Hepatocyte (in vitro differentiated cells): ENCODE measurements around the gene MRPS30. TPM values are rescaled to one million over a fixed set of nuclear protein-coding genes. Genes with fewer than 3 reads are reported as not detected.
"Not testable (repeated sequence)": the region's sequence is repeated elsewhere in the genome, so short reads cannot be mapped to it uniquely, and the experiment has no call there.

Experiments
- DNase-seq: peaks from one replicate; pipeline ENCODE4 v3.0.0-alpha.2; 2016; ENCODE audit warnings: low spot score
- H2AFZ ChIP-seq: fragments of 200-600 bp; sonication (generic); 2 replicates; pipeline ENCODE4 v1.6.0; 2016; ENCODE audit warnings: antibody characterized with exemption, mild to moderate bottlenecking
- H3K27ac ChIP-seq: fragments of 200-600 bp; sonication (generic); 2 replicates; pipeline ENCODE4 v1.5.1; 2016; ENCODE audit warnings: mild to moderate bottlenecking
- H3K27me3 ChIP-seq: fragments of 200-600 bp; sonication (generic); 2 replicates; pipeline ENCODE4 v1.6.1; 2016
- H3K36me3 ChIP-seq: fragments of 200-600 bp; sonication (generic); replicated peaks from 2 replicates; pipeline ENCODE4 v1.5.1; 2016; ENCODE audit warnings: low read depth; ENCODE audit not compliant: insufficient read depth
- H3K4me1 ChIP-seq: fragments of 200-600 bp; sonication (generic); 2 replicates; pipeline ENCODE4 v1.5.1; 2016; ENCODE audit warnings: mild to moderate bottlenecking, moderate library complexity; ENCODE audit not compliant: insufficient read depth
- H3K4me2 ChIP-seq: fragments of 200-600 bp; sonication (generic); 2 replicates; pipeline ENCODE4 v1.6.0; 2016
- H3K4me3 ChIP-seq: fragments of 200-600 bp; sonication (generic); 2 replicates; pipeline ENCODE4 v1.5.1; 2016; ENCODE audit warnings: mild to moderate bottlenecking
- H3K79me2 ChIP-seq: fragments of 200-600 bp; sonication (generic); 2 replicates; pipeline ENCODE4 v1.6.0; 2017; ENCODE audit warnings: mild to moderate bottlenecking
- H3K9me2 ChIP-seq: fragments of 200-600 bp; sonication (generic); replicated peaks from 2 replicates; pipeline ENCODE4 v1.6.0; 2017; ENCODE audit warnings: mild to moderate bottlenecking; ENCODE audit not compliant: insufficient read depth
- H3K9me3 ChIP-seq: fragments of 200-600 bp; sonication (generic); 2 replicates; pipeline ENCODE4 v1.5.1; 2016; ENCODE audit warnings: low read depth, mild to moderate bottlenecking
- H4K20me1 ChIP-seq: fragments of 200-600 bp; sonication (generic); 2 replicates; pipeline ENCODE4 v1.6.0; 2016; ENCODE audit warnings: mild to moderate bottlenecking; ENCODE audit not compliant: insufficient read depth, poor library complexity, severe bottlenecking
- EZH2 ChIP-seq: fragments of 200-600 bp; sonication (generic); IDR thresholded peaks from 2 replicates; pipeline ENCODE4 v1.6.1; 2016; ENCODE audit warnings: antibody characterized with exemption, mild to moderate bottlenecking, borderline replicate concordance
- EZH2phosphoT487 ChIP-seq: fragments of 200-600 bp; sonication (generic); IDR thresholded peaks from one replicate; pipeline ENCODE4 v1.6.1; 2018; ENCODE audit warnings: antibody characterized with exemption, mild to moderate bottlenecking, low read depth, moderate library complexity; ENCODE audit not compliant: unreplicated experiment, severe bottlenecking
- WGBS: methylation state at CpG from one replicate; pipeline ENCODE4 v1.1.6; 2016; ENCODE audit warnings: low lambda C conversion rate; ENCODE audit errors: missing lambda C conversion rate; 5-methylcytosine and 5-hydroxymethylcytosine counted together
- polyA plus RNA-seq: library from polyadenylated mRNA; unstranded; fragments of >200 nt; fragmentation: Nextera tagmentation; extraction: Ambion mirVana; gene quantifications from 2 replicates; pipeline ENCODE4 v1.2.1, GENCODE V29; 2016
- total RNA-seq: library from RNA; depleted of rRNA; stranded (reverse); fragments of >200 nt; gene quantifications from 2 replicates; pipeline ENCODE4 v1.2.3, GENCODE V29; 2014
- TF ChIP-seq, protein P1 (sequence below): fragments of 200-600 bp; sonication (generic); IDR thresholded peaks from 2 replicates; pipeline ENCODE4 v1.5.1; 2016; ENCODE audit warnings: antibody characterized with exemption, mild to moderate bottlenecking; ENCODE audit not compliant: poor library complexity

The MRPS30 gene
- total and polyA plus RNA-seq, 2 experiments from 2014 or later, result 27.5 to 71.2 TPM

- Histone ChIP-seq H3K4me1 (no peaks in the 10 kb centered on the region), H3K27me3 (no peaks in the 10 kb centered on the region), H2AFZ (no peak overlapping the region), H3K4me3 (no peak overlapping the region), H3K9me3 (no peaks in the 10 kb centered on the region), H4K20me1 (no peaks in the 10 kb centered on the region), H3K9me2 (no peaks in the 10 kb centered on the region), H3K4me2 (no peak overlapping the region), H3K27ac (no peak overlapping the region), H3K36me3 (no peaks in the 10 kb centered on the region), H3K79me2 (no peaks in the 10 kb centered on the region)
- 88% methylated on average over 4 of the region's 4 CpGs for WGBS
- DNase-seq, result no peak
- TF ChIP-seq, protein P1, sequence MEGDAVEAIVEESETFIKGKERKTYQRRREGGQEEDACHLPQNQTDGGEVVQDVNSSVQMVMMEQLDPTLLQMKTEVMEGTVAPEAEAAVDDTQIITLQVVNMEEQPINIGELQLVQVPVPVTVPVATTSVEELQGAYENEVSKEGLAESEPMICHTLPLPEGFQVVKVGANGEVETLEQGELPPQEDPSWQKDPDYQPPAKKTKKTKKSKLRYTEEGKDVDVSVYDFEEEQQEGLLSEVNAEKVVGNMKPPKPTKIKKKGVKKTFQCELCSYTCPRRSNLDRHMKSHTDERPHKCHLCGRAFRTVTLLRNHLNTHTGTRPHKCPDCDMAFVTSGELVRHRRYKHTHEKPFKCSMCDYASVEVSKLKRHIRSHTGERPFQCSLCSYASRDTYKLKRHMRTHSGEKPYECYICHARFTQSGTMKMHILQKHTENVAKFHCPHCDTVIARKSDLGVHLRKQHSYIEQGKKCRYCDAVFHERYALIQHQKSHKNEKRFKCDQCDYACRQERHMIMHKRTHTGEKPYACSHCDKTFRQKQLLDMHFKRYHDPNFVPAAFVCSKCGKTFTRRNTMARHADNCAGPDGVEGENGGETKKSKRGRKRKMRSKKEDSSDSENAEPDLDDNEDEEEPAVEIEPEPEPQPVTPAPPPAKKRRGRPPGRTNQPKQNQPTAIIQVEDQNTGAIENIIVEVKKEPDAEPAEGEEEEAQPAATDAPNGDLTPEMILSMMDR, result no peak
- TF ChIP-seq EZH2phosphoT487, result no peak
- no peak for TF ChIP-seq EZH2
These were observed 25.0 kb upstream of the MRPS30 start for GRCh38 chr5:44783634-44784315.

DNA sequence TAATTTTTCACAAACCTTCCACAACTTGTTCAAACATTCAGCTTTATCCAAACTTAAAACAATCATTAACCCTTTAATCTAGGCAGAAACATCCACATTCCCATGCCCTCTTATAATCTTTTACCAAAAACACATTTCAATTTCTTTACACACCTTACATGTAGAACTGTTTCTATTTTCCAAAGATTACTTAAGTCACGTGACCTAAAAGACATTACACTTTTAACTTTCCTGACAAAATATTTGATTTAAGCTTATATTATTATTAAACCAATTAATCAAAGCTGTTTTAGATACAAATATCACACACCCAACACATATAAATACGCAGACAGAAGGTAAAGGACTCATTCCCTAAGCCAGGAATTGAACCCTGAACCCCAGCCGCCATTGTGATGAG lies 21.0 kb upstream of the MRPS30 start:
- Histone ChIP-seq H3K27me3 (no peaks in the 10 kb centered on the region), H3K9me3 (no peaks in the 10 kb centered on the region), H3K36me3 (no peaks in the 10 kb centered on the region), H3K4me3 (no peak overlapping the region), H3K27ac (no peak overlapping the region), H3K9me2 (no peaks in the 10 kb centered on the region), H3K4me1 (no peaks in the 10 kb centered on the region), H4K20me1 (no peaks in the 10 kb centered on the region), H2AFZ (no peak overlapping the region), H3K4me2 (no peak overlapping the region), H3K79me2 (no peaks in the 10 kb centered on the region)
- WGBS, result 85% methylated on average over 3 of the region's 3 CpGs
- TF ChIP-seq, protein P1, result no peak
- TF ChIP-seq EZH2, result no peak
- no peak for TF ChIP-seq EZH2phosphoT487
- DNase-seq, result no peak

DNA sequence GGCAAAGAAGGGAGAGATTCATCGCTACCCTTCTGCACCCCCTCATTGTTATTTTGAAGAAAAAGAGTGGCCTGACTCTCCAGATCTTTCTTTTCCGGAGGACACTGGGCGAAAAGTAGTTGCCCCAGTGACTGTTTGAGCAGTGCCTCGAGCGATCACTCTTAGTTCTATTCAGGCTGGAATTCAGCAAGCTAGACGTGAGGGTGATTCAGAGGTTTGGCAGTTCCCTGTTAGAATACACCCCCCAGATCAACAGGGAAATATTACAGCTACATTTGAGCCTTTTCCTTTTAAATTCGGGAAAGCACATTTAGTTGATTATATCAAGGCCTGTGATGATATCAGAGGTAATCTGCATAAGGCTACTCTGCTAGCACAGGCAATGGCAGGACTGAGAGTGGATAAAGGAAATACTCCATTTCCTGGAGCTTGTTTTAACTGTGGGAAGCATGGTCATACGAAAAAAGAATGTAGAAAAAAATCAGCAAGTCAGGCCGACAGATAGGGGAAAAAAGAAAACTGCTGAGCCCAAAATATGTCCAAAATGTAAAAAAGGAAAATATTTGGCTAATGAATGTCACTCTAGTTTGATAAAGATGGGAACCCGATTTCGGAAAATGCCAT lies 19.3 kb upstream of the MRPS30 start:
- H3K27me3 ChIP-seq, H4K20me1 ChIP-seq, H3K4me3 ChIP-seq, H3K4me1 ChIP-seq, H2AFZ ChIP-seq, H3K36me3 ChIP-seq, DNase-seq, H3K4me2 ChIP-seq, H3K27ac ChIP-seq, H3K9me2 ChIP-seq, H3K9me3 ChIP-seq, H3K79me2 ChIP-seq: not testable (repeated sequence)
- 92% methylated on average over 11 of the region's 11 CpGs for WGBS

DNA sequence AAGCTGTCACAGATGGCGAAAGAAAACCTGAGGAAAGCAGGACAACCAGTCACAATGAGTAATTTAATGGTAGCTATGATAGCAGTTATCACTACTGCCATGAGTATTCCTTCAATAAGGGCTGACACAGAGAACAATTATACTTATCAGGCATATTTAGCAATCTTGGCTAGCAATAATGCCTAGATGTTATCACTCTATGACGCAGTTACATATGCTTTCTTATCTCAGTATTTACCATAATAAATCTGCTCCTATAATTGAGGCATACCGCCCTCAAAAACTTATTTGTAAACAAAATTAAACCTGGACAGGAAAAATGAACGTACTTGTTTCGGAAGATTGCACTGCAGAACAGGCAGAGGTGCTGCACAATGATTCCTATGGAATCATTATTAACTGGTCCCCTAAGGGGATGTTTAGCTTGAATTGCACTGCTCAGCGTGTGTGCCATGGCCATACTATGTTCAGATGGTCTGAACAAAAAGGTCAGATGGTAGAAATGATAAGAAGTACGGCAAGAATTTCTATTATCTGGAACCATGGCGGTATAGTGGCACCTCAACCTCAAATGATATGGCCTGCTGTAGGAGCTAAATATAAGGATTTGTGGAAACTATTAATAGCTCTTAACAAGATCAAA lies 16.6 kb upstream of the MRPS30 start:
- not testable (repeated sequence) for H3K27me3 ChIP-seq
- 82% methylated on average over 8 of the region's 8 CpGs for WGBS

More for the DNA sequence above, 16.6 kb upstream of the MRPS30 start:
- not testable (repeated sequence) for H3K4me1 ChIP-seq, DNase-seq, H3K4me2 ChIP-seq, H3K4me3 ChIP-seq, H3K9me3 ChIP-seq, H3K9me2 ChIP-seq, H3K27ac ChIP-seq, H3K36me3 ChIP-seq, H4K20me1 ChIP-seq, H3K79me2 ChIP-seq, H2AFZ ChIP-seq
